Kidney (tissue), 14 donors: Measurements from ENCODE around the gene ANKRD65. TPM values are rescaled to one million over a fixed set of nuclear protein-coding genes. Genes with fewer than 3 reads are reported as not detected.

Experiments
- DNase-seq, 5 donors: peaks; one replicate each; pipeline ENCODE4 v3.0.0-alpha.2; 2013 to 2020
- FAIRE-seq: peaks from 2 replicates; lab custom pipeline; 2012; peaks lifted over from hg19 to GRCh38; lab: Jason Lieb, UNC
- H3K27ac ChIP-seq, 2 donors: one replicate each; pipeline ENCODE4 v1.7.0; 2013; ENCODE audit warnings: low read depth in 2 of 2, low read length in 2 of 2, inconsistent platforms in 1 of 2
- H3K27me3 ChIP-seq: one replicate; pipeline ENCODE4 v1.7.1; 2013; ENCODE audit warnings: low read length, inconsistent platforms; ENCODE audit not compliant: control insufficient read depth, insufficient read depth
- H3K36me3 ChIP-seq, 3 donors: one replicate each; pipeline versions ENCODE4 v1.7.0 to v1.7.1; 2013; ENCODE audit warnings: low read length in 3 of 3, control low read depth in 1 of 3, inconsistent platforms in 1 of 3; ENCODE audit not compliant: insufficient read depth in 3 of 3, control insufficient read depth in 2 of 3
- H3K4me1 ChIP-seq, 3 donors: one replicate each; pipeline versions ENCODE4 v1.7.0 to v1.7.1; 2013; ENCODE audit warnings: low read length in 3 of 3, inconsistent platforms in 1 of 3, low read depth in 1 of 3; ENCODE audit not compliant: control insufficient read depth in 2 of 3, insufficient read depth in 2 of 3
- H3K4me3 ChIP-seq, 3 donors: one replicate each; pipeline versions ENCODE4 v1.7.0 to v1.8.1; 2013; ENCODE audit warnings: low read length in 3 of 3, control low read depth in 1 of 3, inconsistent platforms in 1 of 3
- H3K9ac ChIP-seq, 3 donors: one replicate each; pipeline versions ENCODE4 v1.7.0 to v1.7.1; 2013; ENCODE audit warnings: low read length in 3 of 3, control low read depth in 1 of 3, inconsistent platforms in 1 of 3
- H3K9me3 ChIP-seq, 3 donors: one replicate each; pipeline versions ENCODE4 v1.7.0 to v1.7.1; 2013; ENCODE audit warnings: low read length in 3 of 3, control low read depth in 1 of 3, inconsistent platforms in 1 of 3; ENCODE audit not compliant: control insufficient read depth in 2 of 3, insufficient read depth in 1 of 3
- intact Hi-C: fragments of 100-400 bp; cut with DNase I; formaldehyde crosslinking; loops from one replicate; pipeline ENCODE4 v1.11.1; 2022
- polyA plus RNA-seq: library from polyadenylated mRNA; stranded (reverse); fragments of 350-450 nt; fragmentation: Illumina TruSeq; extraction: RNeasy Lipid Tissue Mini Kit (QIAGEN cat#74804); gene quantifications from one replicate; pipeline ENCODE4 v1.2.3, GENCODE V29; 2014; ENCODE audit warnings: low read depth, low replicate concordance; ENCODE audit not compliant: insufficient read depth
- total RNA-seq: library from RNA; stranded (reverse); fragmentation: NEBNext Ultra II Directional; extraction: Animal tissue kit (Norgen Biotek cat#: 25700); gene quantifications from one replicate; pipeline ENCODE4 v1.2.1, GENCODE V29; 2021
- TF ChIP-seq, protein P1 (sequence below): IDR thresholded peaks from 3 replicates; pipeline ENCODE4 v1.5.1; 2012; ENCODE audit warnings: mild to moderate bottlenecking, moderate library complexity, borderline replicate concordance; ENCODE audit not compliant: insufficient read depth; ENCODE audit errors: extremely low read depth
- donor health status: control.
- donor health status: control.
- donor health status: control.
- donor health status: control.
- donor health status: control.
- donor health status: DM: yes; HTN: yes; CAD: no.
- donor health status: Normal renal cell carcinoma (clear cell type).

The ANKRD65 gene
- total and polyA plus RNA-seq, 2 donors from 2014 or later, result 5.2 to 7.1 TPM

- H3K9me3 ChIP-seq, result no peaks in the 10 kb centered on the region
- FAIRE-seq (no peak), DNase-seq (no peak)
- H3K4me1 ChIP-seq, result peaks cover 4 to 22% (median 13%) of the 10 kb centered on the region in 3 donors
- intact Hi-C loops, result no loop called here
- peak overlapping the region; percentile 86 to 95 (median 86) for H3K4me3 ChIP-seq
- peak overlapping the region; percentile 63 to 79 (median 75) for H3K9ac ChIP-seq
- H3K27me3 ChIP-seq, result no peaks in the 10 kb centered on the region
- peak overlapping the region in 1 of 2 donors; percentile 63 for H3K27ac ChIP-seq
- TF ChIP-seq, protein P1, sequence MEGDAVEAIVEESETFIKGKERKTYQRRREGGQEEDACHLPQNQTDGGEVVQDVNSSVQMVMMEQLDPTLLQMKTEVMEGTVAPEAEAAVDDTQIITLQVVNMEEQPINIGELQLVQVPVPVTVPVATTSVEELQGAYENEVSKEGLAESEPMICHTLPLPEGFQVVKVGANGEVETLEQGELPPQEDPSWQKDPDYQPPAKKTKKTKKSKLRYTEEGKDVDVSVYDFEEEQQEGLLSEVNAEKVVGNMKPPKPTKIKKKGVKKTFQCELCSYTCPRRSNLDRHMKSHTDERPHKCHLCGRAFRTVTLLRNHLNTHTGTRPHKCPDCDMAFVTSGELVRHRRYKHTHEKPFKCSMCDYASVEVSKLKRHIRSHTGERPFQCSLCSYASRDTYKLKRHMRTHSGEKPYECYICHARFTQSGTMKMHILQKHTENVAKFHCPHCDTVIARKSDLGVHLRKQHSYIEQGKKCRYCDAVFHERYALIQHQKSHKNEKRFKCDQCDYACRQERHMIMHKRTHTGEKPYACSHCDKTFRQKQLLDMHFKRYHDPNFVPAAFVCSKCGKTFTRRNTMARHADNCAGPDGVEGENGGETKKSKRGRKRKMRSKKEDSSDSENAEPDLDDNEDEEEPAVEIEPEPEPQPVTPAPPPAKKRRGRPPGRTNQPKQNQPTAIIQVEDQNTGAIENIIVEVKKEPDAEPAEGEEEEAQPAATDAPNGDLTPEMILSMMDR, result no peak
- H3K36me3 ChIP-seq, result peaks cover 10 to 42% (median 25%) of the 10 kb centered on the region in 3 donors
Observed at GRCh38 chr1:1398677-1399186, 22.3 kb downstream of the ANKRD65 start.

- Histone ChIP-seq H3K27ac (peak overlapping the region in 1 of 2 donors; percentile 4), H3K9me3 (no peaks in the 10 kb centered on the region), H3K4me1 (peaks cover 4 to 22% (median 13%) of the 10 kb centered on the region in 3 donors), H3K4me3 (peak overlapping the region; percentile 86 to 95 (median 86)), H3K9ac (peak overlapping the region in 2 of 3 donors; percentile 63 to 75), H3K36me3 (peaks cover 12 to 44% (median 26%) of the 10 kb centered on the region in 3 donors), H3K27me3 (no peaks in the 10 kb centered on the region)
- intact Hi-C loops, result no loop called here
- TF ChIP-seq, protein P1, result no peak
- FAIRE-seq (no peak), DNase-seq (peak in 1 of 5 donors; percentile 56)
Observed at GRCh38 chr1:1397839-1398523, 23.1 kb downstream of the ANKRD65 start.

DNA sequence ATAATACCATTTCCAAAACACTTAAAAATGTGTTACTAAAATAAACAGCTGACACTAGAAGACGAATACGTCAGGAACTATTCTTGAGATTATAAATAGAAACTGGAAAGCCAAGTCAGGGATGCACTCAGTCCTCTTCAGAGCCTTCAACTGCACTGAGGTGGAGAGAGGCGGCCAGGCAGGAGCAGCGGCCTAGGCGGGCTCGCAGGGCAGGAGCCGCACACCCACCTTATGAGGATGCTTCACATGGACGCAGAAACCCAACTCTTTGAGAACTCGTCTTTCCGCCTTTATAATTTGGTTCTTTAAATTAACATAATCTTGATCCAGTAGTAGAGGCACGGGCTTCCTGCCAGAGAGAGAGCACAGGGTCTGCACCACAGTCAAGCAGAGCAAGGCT is 25.9 kb downstream of the ANKRD65 start:
- DNase-seq (no peak), FAIRE-seq (no peak)
- H3K36me3 ChIP-seq, result peaks cover 17 to 58% (median 45%) of the 10 kb centered on the region in 3 donors
- H3K4me1 ChIP-seq, result peaks cover under 1 to 15% (median 7%) of the 10 kb centered on the region in 3 donors
- TF ChIP-seq, protein P1, result no peak
- H3K4me3 ChIP-seq, result no peak overlapping the region
- no peaks in the 10 kb centered on the region for H3K27me3 ChIP-seq
- H3K9ac ChIP-seq, result no peak overlapping the region
- H3K27ac ChIP-seq, result no peak overlapping the region
- intact Hi-C loops, result no loop called here
- H3K9me3 ChIP-seq, result no peaks in the 10 kb centered on the region
